HepG2 (cell line): ENCODE measurements around the gene OR2T33. TPM values are rescaled to one million over a fixed set of nuclear protein-coding genes. Genes with fewer than 3 reads are reported as not detected.

ENCODE experiments used
- ATAC-seq: fragments of 200-7000 bp; cut with Tn5 transposase; 3 replicates; pipeline ENCODE4 v1.9.1; 2020; ENCODE audit warnings: mild to moderate bottlenecking, moderate library complexity
- BruUV-seq: library from RNA; stranded (reverse); fragments of 400-500 nt; replicated peaks from 2 replicates; lab custom pipeline; 2021; lab: Mats Ljungman, UMichigan
- CTCF ChIA-PET: fragments of 300-600 bp; formaldehyde crosslinking; extraction: SDS; loops from one replicate; lab custom pipeline; 2021; ENCODE audit warnings: low total read pairs, inconsistent platforms, low intra/inter-chr PET ratio; lab: Yijun Ruan, JAX
- POLR2A ChIA-PET: fragments of 350-600 bp; sonication (Branson Sonifier 250); formaldehyde crosslinking; loops from one replicate; lab custom pipeline; 2020; ENCODE audit warnings: antibody characterized with exemption, inconsistent platforms; lab: Yijun Ruan, JAX
- DNase-seq: peaks from one replicate; pipeline ENCODE4 v3.0.0-alpha.2; 2015; ENCODE audit warnings: low spot score
- FAIRE-seq: peaks from 3 replicates; lab custom pipeline; 2011; peaks lifted over from hg19 to GRCh38; lab: Jason Lieb, UNC
- H2AFZ ChIP-seq: one replicate; pipeline ENCODE4 v1.6.1; 2011; ENCODE audit warnings: low read length, inconsistent platforms
- H3K27ac ChIP-seq: fragments of 300-600 bp; 3 replicates; pipeline ENCODE4 v1.8.0; 2011; ENCODE audit warnings: mixed run types, mild to moderate bottlenecking, mixed read lengths, low read length, inconsistent platforms; ENCODE audit not compliant: insufficient read depth; ENCODE audit errors: extremely low read length
- H3K27me3 ChIP-seq, 2 experiments: fragments of 200-600 bp in 1 of 2; 2 replicates in 1 of 2; 3 replicates in 1 of 2; pipeline versions ENCODE4 v1.6.0 to v1.8.0; 2011; ENCODE audit warnings: low read length in 2 of 2, mild to moderate bottlenecking in 2 of 2, moderate library complexity in 2 of 2, inconsistent platforms in 1 of 2; ENCODE audit not compliant: insufficient read depth in 2 of 2, control insufficient read depth in 1 of 2
- H3K36me3 ChIP-seq, 2 experiments: fragments of 200-600 bp in 1 of 2; replicated peaks in 1 of 2; 2 replicates in 1 of 2; 3 replicates in 1 of 2; pipeline versions ENCODE4 v1.5.1 to v1.8.0; 2011; ENCODE audit warnings: low read length in 2 of 2, inconsistent platforms in 1 of 2; ENCODE audit not compliant: insufficient read depth in 2 of 2, control insufficient read depth in 1 of 2
- H3K4me1 ChIP-seq: 2 replicates; pipeline ENCODE4 v1.5.1; 2012; ENCODE audit warnings: low read length, inconsistent platforms; ENCODE audit not compliant: insufficient read depth
- H3K4me2 ChIP-seq: 2 replicates; pipeline ENCODE4 v1.6.0; 2011; ENCODE audit warnings: low read depth, low read length, inconsistent platforms
- H3K4me3 ChIP-seq, 3 experiments: fragments of 200-600 bp in 1 of 3; sonication (generic), shearing (Covaris generic) in 1 of 3; replicated peaks in 1 of 3; 2 replicates each; pipeline ENCODE4 v1.5.1; 2011 to 2016; ENCODE audit warnings: low read length in 3 of 3, inconsistent platforms in 2 of 3, low read depth in 2 of 3, mild to moderate bottlenecking in 2 of 3, control low read depth in 1 of 3, mixed read lengths in 1 of 3; ENCODE audit not compliant: insufficient read depth in 1 of 3
- H3K79me2 ChIP-seq: one replicate; pipeline ENCODE4 v1.6.1; 2011; ENCODE audit warnings: low read length, inconsistent platforms; ENCODE audit not compliant: insufficient read depth
- H3K9ac ChIP-seq: 2 replicates; pipeline ENCODE4 v1.6.0; 2011; ENCODE audit warnings: mild to moderate bottlenecking, low read depth, low read length, inconsistent platforms; ENCODE audit not compliant: insufficient read depth
- H3K9me3 ChIP-seq: 2 replicates; pipeline ENCODE4 v1.5.1; 2012; ENCODE audit warnings: mild to moderate bottlenecking, low read length
- H4K20me1 ChIP-seq: 2 replicates; pipeline ENCODE4 v1.6.0; 2011; ENCODE audit warnings: inconsistent platforms, mild to moderate bottlenecking, low read length, moderate library complexity; ENCODE audit not compliant: insufficient read depth
- CBFB ChIP-seq: sonication (generic); formaldehyde crosslinking; IDR thresholded peaks from 2 replicates; pipeline ENCODE4 v1.4.0; 2020; ENCODE audit warnings: missing genetic modification reagents
- DR1 ChIP-seq: sonication (generic); formaldehyde crosslinking; IDR thresholded peaks from 2 replicates; pipeline ENCODE4 v1.8.0; 2021; ENCODE audit warnings: mild to moderate bottlenecking, missing genetic modification reagents, inconsistent platforms
- ELF1 ChIP-seq: sonication (generic); formaldehyde crosslinking; IDR thresholded peaks from 2 replicates; pipeline ENCODE4 v1.4.0; 2020; ENCODE audit warnings: missing genetic modification reagents
- NFE2L2 ChIP-seq: fragments of 150-350 bp; IDR thresholded peaks from 2 replicates; pipeline ENCODE4 v1.6.1; 2014; ENCODE audit warnings: low read length
- SAP130 ChIP-seq: IDR thresholded peaks from 2 replicates; pipeline ENCODE4 v1.6.1; 2016; ENCODE audit warnings: low read depth
- SP140L ChIP-seq: sonication (generic); formaldehyde crosslinking; IDR thresholded peaks from 2 replicates; pipeline ENCODE4 v1.4.0; 2020; ENCODE audit warnings: missing genetic modification reagents, borderline replicate concordance
- STAG1 ChIP-seq: sonication (generic); formaldehyde crosslinking; IDR thresholded peaks from 2 replicates; pipeline ENCODE4 v1.4.0; 2020; ENCODE audit warnings: missing genetic modification reagents
- ZMYM2 ChIP-seq: sonication (generic); formaldehyde crosslinking; IDR thresholded peaks from 2 replicates; pipeline ENCODE4 v1.8.0; 2022; ENCODE audit warnings: mild to moderate bottlenecking, missing genetic modification reagents
- ZNF264 ChIP-seq: sonication (generic); formaldehyde crosslinking; IDR thresholded peaks from 2 replicates; pipeline ENCODE4 v1.4.0; 2020; ENCODE audit warnings: missing genetic modification reagents
- ZNF343 ChIP-seq: sonication (generic); formaldehyde crosslinking; IDR thresholded peaks from 2 replicates; pipeline ENCODE4 v1.4.0; 2020; ENCODE audit warnings: mild to moderate bottlenecking, missing genetic modification reagents
- ZNF569 ChIP-seq: sonication (generic); formaldehyde crosslinking; IDR thresholded peaks from 2 replicates; pipeline ENCODE4 v1.5.0; 2020; ENCODE audit warnings: mild to moderate bottlenecking, missing genetic modification reagents, moderate library complexity, borderline replicate concordance
- ZNF749 ChIP-seq: sonication (generic); formaldehyde crosslinking; IDR thresholded peaks from 2 replicates; pipeline ENCODE4 v1.8.0; 2022; ENCODE audit warnings: mild to moderate bottlenecking, missing genetic modification reagents, moderate library complexity, borderline replicate concordance
- ZSCAN22 ChIP-seq: sonication (generic); formaldehyde crosslinking; IDR thresholded peaks from 2 replicates; pipeline ENCODE4 v1.4.0; 2020; ENCODE audit warnings: mild to moderate bottlenecking, missing genetic modification reagents
- WGBS: methylation state at CpG from one replicate; pipeline ENCODE4 v1.1.6; 2017; ENCODE audit warnings: low lambda C conversion rate; 5-methylcytosine and 5-hydroxymethylcytosine counted together
- in situ Hi-C: cut with HindIII; loops from 2 replicates; pipeline ENCODE4 v1.10.0; 2017; ENCODE audit warnings: low pct_unique_long_range_greater_than_20kb; ENCODE audit not compliant: extremely low pct_ligation_motif_present
- intact Hi-C: fragments of 100-400 bp; cut with micrococcal nuclease; formaldehyde crosslinking; loops from one replicate; pipeline ENCODE4 v1.10.0; 2022; ENCODE audit not compliant: unreplicated experiment
- polyA plus RNA-seq, 8 experiments: library from polyadenylated mRNA; depleted of rRNA in 3 of 8; stranded (reverse) in 7 of 8; unstranded in 1 of 8; fragments of >200 nt; fragmentation: Illumina TruSeq in 4 of 8; extraction: Trizol in 4 of 8; gene quantifications; 2 replicates each; pipeline versions ENCODE4 v1.2.1 to v1.2.3, GENCODE V29; 2011 to 2016; ENCODE audit warnings: low read depth in 4 of 8, missing spikeins in 1 of 8, mixed read lengths in 1 of 8; ENCODE audit not compliant: insufficient read depth in 1 of 8
- total RNA-seq, 5 experiments: library from RNA; depleted of rRNA; stranded (reverse); fragments of >200 nt; fragmentation: Illumina TruSeq; extraction: Trizol; gene quantifications; 2 replicates each; pipeline ENCODE4 v1.2.3, GENCODE V29; 2016; ENCODE audit warnings: low read depth in 1 of 5
- TF ChIP-seq, protein P1 (sequence below): sonication (generic); formaldehyde crosslinking; IDR thresholded peaks from 2 replicates; pipeline ENCODE4 v1.4.0; 2020; ENCODE audit warnings: mild to moderate bottlenecking, missing genetic modification reagents
- TF ChIP-seq, protein P2 (sequence below): sonication (generic); formaldehyde crosslinking; IDR thresholded peaks from 2 replicates; pipeline ENCODE4 v1.4.0; 2020; ENCODE audit warnings: missing genetic modification reagents
- TF ChIP-seq, protein P3 (sequence below), 2 experiments: sonication (generic) in 1 of 2; formaldehyde crosslinking in 1 of 2; IDR thresholded peaks; 2 replicates each; pipeline versions ENCODE4 v1.4.0 to v1.6.1; 2016 to 2020; ENCODE audit warnings: borderline replicate concordance in 1 of 2, low read depth in 1 of 2, mild to moderate bottlenecking in 1 of 2, missing genetic modification reagents in 1 of 2
- TF ChIP-seq, protein P4 (sequence below): sonication (generic); formaldehyde crosslinking; IDR thresholded peaks from 2 replicates; pipeline ENCODE4 v1.4.0; 2020; ENCODE audit warnings: mild to moderate bottlenecking, missing genetic modification reagents

Gene OR2T33
- total and polyA plus RNA-seq, 2 of the 13 experiments (the other 11 are each of a cell fraction or from before 2014, with no cell fraction given): not detected

DNA sequence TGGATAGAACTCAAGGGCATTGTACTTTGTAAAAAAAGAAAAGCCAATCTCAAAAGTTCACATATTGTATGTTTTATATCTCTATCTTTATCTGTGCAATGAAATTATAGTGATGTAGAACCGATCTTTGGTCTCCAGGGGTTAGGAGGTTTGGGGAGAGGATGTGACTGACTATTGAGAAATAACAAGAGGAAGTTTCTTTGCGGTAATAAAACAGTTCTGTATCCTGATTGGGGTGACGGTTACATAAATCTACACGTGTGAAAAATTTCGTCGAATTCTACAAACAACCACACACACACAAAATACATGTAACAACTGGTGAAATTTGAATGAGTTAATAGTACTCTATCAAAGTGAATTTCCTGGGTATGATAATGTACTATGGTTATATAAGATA, 10.6 kb upstream of the OR2T33 start:
- no peaks in the 10 kb centered on the region for H3K27me3 ChIP-seq
- H3K9me3 ChIP-seq: peaks cover 70% of the 10 kb centered on the region
- TF ChIP-seq, protein P1, sequence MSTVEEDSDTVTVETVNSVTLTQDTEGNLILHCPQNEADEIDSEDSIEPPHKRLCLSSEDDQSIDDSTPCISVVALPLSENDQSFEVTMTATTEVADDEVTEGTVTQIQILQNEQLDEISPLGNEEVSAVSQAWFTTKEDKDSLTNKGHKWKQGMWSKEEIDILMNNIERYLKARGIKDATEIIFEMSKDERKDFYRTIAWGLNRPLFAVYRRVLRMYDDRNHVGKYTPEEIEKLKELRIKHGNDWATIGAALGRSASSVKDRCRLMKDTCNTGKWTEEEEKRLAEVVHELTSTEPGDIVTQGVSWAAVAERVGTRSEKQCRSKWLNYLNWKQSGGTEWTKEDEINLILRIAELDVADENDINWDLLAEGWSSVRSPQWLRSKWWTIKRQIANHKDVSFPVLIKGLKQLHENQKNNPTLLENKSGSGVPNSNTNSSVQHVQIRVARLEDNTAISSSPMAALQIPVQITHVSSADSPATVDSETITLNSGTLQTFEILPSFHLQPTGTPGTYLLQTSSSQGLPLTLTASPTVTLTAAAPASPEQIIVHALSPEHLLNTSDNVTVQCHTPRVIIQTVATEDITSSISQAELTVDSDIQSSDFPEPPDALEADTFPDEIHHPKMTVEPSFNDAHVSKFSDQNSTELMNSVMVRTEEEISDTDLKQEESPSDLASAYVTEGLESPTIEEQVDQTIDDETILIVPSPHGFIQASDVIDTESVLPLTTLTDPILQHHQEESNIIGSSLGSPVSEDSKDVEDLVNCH (CRISPR knock-in tag): no peak
- TF ChIP-seq SAP130 (CRISPR knock-in tag) (no peak), ZNF264 (CRISPR knock-in tag) (no peak), DR1 (no peak), ELF1 (CRISPR knock-in tag) (no peak), ZSCAN22 (CRISPR knock-in tag) (no peak), CBFB (no peak), SP140L (no peak), NFE2L2 (no peak), STAG1 (CRISPR knock-in tag) (no peak), ZNF749 (CRISPR knock-in tag) (no peak), ZNF343 (CRISPR knock-in tag) (no peak), ZMYM2 (no peak), ZNF569 (CRISPR knock-in tag) (no peak)
- TF ChIP-seq, protein P2, sequence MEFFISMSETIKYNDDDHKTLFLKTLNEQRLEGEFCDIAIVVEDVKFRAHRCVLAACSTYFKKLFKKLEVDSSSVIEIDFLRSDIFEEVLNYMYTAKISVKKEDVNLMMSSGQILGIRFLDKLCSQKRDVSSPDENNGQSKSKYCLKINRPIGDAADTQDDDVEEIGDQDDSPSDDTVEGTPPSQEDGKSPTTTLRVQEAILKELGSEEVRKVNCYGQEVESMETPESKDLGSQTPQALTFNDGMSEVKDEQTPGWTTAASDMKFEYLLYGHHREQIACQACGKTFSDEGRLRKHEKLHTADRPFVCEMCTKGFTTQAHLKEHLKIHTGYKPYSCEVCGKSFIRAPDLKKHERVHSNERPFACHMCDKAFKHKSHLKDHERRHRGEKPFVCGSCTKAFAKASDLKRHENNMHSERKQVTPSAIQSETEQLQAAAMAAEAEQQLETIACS (CRISPR knock-in tag): no peak
- TF ChIP-seq, protein P3, sequence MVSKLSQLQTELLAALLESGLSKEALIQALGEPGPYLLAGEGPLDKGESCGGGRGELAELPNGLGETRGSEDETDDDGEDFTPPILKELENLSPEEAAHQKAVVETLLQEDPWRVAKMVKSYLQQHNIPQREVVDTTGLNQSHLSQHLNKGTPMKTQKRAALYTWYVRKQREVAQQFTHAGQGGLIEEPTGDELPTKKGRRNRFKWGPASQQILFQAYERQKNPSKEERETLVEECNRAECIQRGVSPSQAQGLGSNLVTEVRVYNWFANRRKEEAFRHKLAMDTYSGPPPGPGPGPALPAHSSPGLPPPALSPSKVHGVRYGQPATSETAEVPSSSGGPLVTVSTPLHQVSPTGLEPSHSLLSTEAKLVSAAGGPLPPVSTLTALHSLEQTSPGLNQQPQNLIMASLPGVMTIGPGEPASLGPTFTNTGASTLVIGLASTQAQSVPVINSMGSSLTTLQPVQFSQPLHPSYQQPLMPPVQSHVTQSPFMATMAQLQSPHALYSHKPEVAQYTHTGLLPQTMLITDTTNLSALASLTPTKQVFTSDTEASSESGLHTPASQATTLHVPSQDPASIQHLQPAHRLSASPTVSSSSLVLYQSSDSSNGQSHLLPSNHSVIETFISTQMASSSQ (IDR thresholded peaks at IDR 0.05; ENCODE audit: low read depth): no peak
- TF ChIP-seq, protein P3 (CRISPR knock-in tag; IDR thresholded peaks at IDR 0.05; ENCODE audit: borderline replicate concordance): no peak
- TF ChIP-seq, protein P4, sequence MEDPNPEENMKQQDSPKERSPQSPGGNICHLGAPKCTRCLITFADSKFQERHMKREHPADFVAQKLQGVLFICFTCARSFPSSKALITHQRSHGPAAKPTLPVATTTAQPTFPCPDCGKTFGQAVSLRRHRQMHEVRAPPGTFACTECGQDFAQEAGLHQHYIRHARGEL (CRISPR knock-in tag): no peak
- H3K36me3 ChIP-seq: no peaks in the 10 kb centered on the region
- CTCF ChIA-PET: no interaction called here
- no peak overlapping the region for H3K4me2 ChIP-seq
- no peaks in the 10 kb centered on the region for H3K4me1 ChIP-seq
- DNase-seq: no peak
- no peak for ATAC-seq
- intact Hi-C loops: no loop called here
- H3K27ac ChIP-seq: no peak overlapping the region
- POLR2A ChIA-PET: no interaction called here
- H3K4me3 ChIP-seq: no peak overlapping the region
- H3K79me2 ChIP-seq: no peaks in the 10 kb centered on the region
- FAIRE-seq: no peak
- H4K20me1 ChIP-seq: no peaks in the 10 kb centered on the region
- WGBS: 19% methylated on average over 6 of the region's 6 CpGs
- BruUV-seq: no TSS peak
- in situ Hi-C loops: no loop called here
- no peak overlapping the region for H3K9ac ChIP-seq
- H2AFZ ChIP-seq: no peak overlapping the region
